K562 (cell line): ENCODE measurements around the gene BTBD2. TPM values are rescaled to one million over a fixed set of nuclear protein-coding genes. Genes with fewer than 3 reads are reported as not detected.
A peak's percentile ranks its signal among the peaks of the same experiment; 100 is the strongest.

Source experiments
- ATAC-seq: fragments of 200-7000 bp; cut with Tn5 transposase; 3 replicates; pipeline ENCODE4 v1.9.1; 2020; ENCODE audit warnings: moderate library complexity
- BruUV-seq: library from RNA; stranded (reverse); fragments of 400-500 nt; replicated peaks from 2 replicates; lab custom pipeline; 2021; lab: Mats Ljungman, UMichigan
- CTCF ChIA-PET: fragments of 300-600 bp; formaldehyde crosslinking; extraction: SDS; loops from one replicate; lab custom pipeline; 2021; ENCODE audit warnings: low intra/inter-chr PET ratio; lab: Yijun Ruan, JAX
- POLR2A ChIA-PET: fragments of 300-600, 350-650 bp; sonication (Branson Sonifier 250); formaldehyde crosslinking; extraction: SDS; loops from one replicate; lab custom pipeline; 2021; ENCODE audit warnings: antibody characterized with exemption, inconsistent platforms; lab: Yijun Ruan, JAX
- DNase-seq, 4 experiments: peaks; one replicate each; pipeline versions ENCODE4 v3.0.0 to v3.0.0-alpha.2; 2011 to 2018; ENCODE audit warnings: low spot score in 3 of 4, mixed read lengths in 3 of 4; ENCODE audit errors: extremely low read depth in 1 of 4
- FAIRE-seq: peaks from 2 replicates; lab custom pipeline; 2011; peaks lifted over from hg19 to GRCh38; lab: Jason Lieb, UNC
- H2AFZ ChIP-seq: 2 replicates; pipeline ENCODE4 v1.6.0; 2011; ENCODE audit warnings: low read depth, low read length, control low read depth, inconsistent platforms
- H3K27ac ChIP-seq: fragments of 200-600 bp; 3 replicates; pipeline ENCODE4 v1.8.0; 2011; ENCODE audit warnings: low read depth, mild to moderate bottlenecking, control low read depth, inconsistent platforms, low read length, moderate library complexity, mixed read lengths; ENCODE audit errors: extremely low read depth
- H3K27me3 ChIP-seq, 2 experiments: fragments of 300-600 bp in 1 of 2; 2 replicates in 1 of 2; 3 replicates in 1 of 2; pipeline versions ENCODE4 v1.6.0 to v1.8.0; 2011; ENCODE audit warnings: inconsistent platforms in 2 of 2, low read length in 2 of 2, mild to moderate bottlenecking in 1 of 2, mixed read lengths in 1 of 2, moderate library complexity in 1 of 2; ENCODE audit not compliant: control insufficient read depth in 2 of 2, insufficient read depth in 2 of 2
- H3K36me3 ChIP-seq: fragments of 300-600 bp; 3 replicates; pipeline ENCODE4 v1.8.0; 2011; ENCODE audit warnings: mild to moderate bottlenecking, low read length, inconsistent platforms; ENCODE audit not compliant: control insufficient read depth, insufficient read depth
- H3K4me1 ChIP-seq, 2 experiments: fragments of 200-600 bp in 1 of 2; replicated peaks in 1 of 2; 2 replicates in 1 of 2; 3 replicates in 1 of 2; pipeline versions ENCODE4 v1.5.1 to v1.8.0; 2011; ENCODE audit warnings: inconsistent platforms in 2 of 2, low read length in 2 of 2, mild to moderate bottlenecking in 1 of 2, mixed read lengths in 1 of 2, moderate library complexity in 1 of 2; ENCODE audit not compliant: control insufficient read depth in 2 of 2, insufficient read depth in 2 of 2
- H3K4me2 ChIP-seq: 2 replicates; pipeline ENCODE4 v1.6.1; 2011; ENCODE audit warnings: low read length, control low read depth, inconsistent platforms, mixed read lengths; ENCODE audit not compliant: insufficient read depth
- H3K4me3 ChIP-seq: fragments of 200-600 bp; sonication (generic), shearing (Covaris generic); 2 replicates; pipeline ENCODE4 v1.5.1; 2016; ENCODE audit warnings: control low read depth, inconsistent platforms
- H3K79me2 ChIP-seq: fragments of 200-600 bp; 3 replicates; pipeline ENCODE4 v1.8.0; 2011; ENCODE audit warnings: low read length, inconsistent platforms; ENCODE audit not compliant: control insufficient read depth, insufficient read depth
- H3K9ac ChIP-seq, 2 experiments: 2 replicates each; pipeline versions ENCODE4 v1.6.0 to v1.6.1; 2011; ENCODE audit warnings: low read depth in 2 of 2, low read length in 2 of 2, control low read depth in 1 of 2, inconsistent platforms in 1 of 2, mild to moderate bottlenecking in 1 of 2, mixed read lengths in 1 of 2; ENCODE audit not compliant: insufficient read depth in 1 of 2
- H3K9me1 ChIP-seq: one replicate; pipeline ENCODE4 v1.6.0; 2011; ENCODE audit warnings: inconsistent platforms, mild to moderate bottlenecking, low read length, moderate library complexity; ENCODE audit not compliant: control insufficient read depth, insufficient read depth
- H3K9me3 ChIP-seq: replicated peaks from 2 replicates; pipeline ENCODE4 v1.5.1; 2011; ENCODE audit warnings: low read depth, low read length, inconsistent platforms; ENCODE audit not compliant: control insufficient read depth, insufficient read depth
- H4K20me1 ChIP-seq: replicated peaks from 2 replicates; pipeline ENCODE4 v1.6.1; 2011; ENCODE audit warnings: low read length, inconsistent platforms, mixed read lengths; ENCODE audit not compliant: control insufficient read depth, insufficient read depth
- OTX1 ChIP-seq: fragments of 450-650 bp; formaldehyde crosslinking; IDR thresholded peaks from 2 replicates; pipeline ENCODE4 v1.4.0; 2022; ENCODE audit warnings: mild to moderate bottlenecking
- PBX2 ChIP-seq, 2 experiments: IDR thresholded peaks in 1 of 2; conservative IDR thresholded peaks in 1 of 2; 2 replicates each; pipeline ENCODE4 v1.6.1; 2016; ENCODE audit warnings: low read depth in 2 of 2, mild to moderate bottlenecking in 1 of 2, missing compliant biosample characterization in 1 of 2, missing genetic modification characterization in 1 of 2, moderate library complexity in 1 of 2
- POLR2G ChIP-seq: fragments of 200-400 bp; formaldehyde crosslinking; IDR thresholded peaks from 2 replicates; pipeline ENCODE4 v1.6.1; 2017; ENCODE audit warnings: low read depth, mild to moderate bottlenecking, antibody characterized with exemption, low read length, moderate library complexity
- RBFOX2 ChIP-seq: fragments of 200-400 bp; formaldehyde crosslinking; IDR thresholded peaks from 2 replicates; pipeline ENCODE4 v1.6.1; 2017; ENCODE audit warnings: low read depth, mild to moderate bottlenecking, low read length, moderate library complexity
- SRSF7 ChIP-seq: fragments of 200-400 bp; formaldehyde crosslinking; optimal IDR thresholded peaks from 2 replicates; pipeline ENCODE3; 2017; ENCODE audit warnings: mild to moderate bottlenecking, low read depth, low read length
- TOE1 ChIP-seq, 2 experiments: fragments of 450-650 bp in 1 of 2; sonication (generic) in 1 of 2; formaldehyde crosslinking in 1 of 2; IDR thresholded peaks; 2 replicates each; pipeline versions ENCODE4 v1.7.1 to v1.8.0; 2016 to 2022; ENCODE audit warnings: borderline replicate concordance in 2 of 2, mild to moderate bottlenecking in 2 of 2, antibody characterized with exemption in 1 of 2, inconsistent platforms in 1 of 2, low read depth in 1 of 2, missing genetic modification reagents in 1 of 2, moderate library complexity in 1 of 2
- VEZF1 ChIP-seq: fragments of 200-800 bp; sonication (Bioruptor generic); IDR thresholded peaks from 2 replicates; pipeline ENCODE4 v1.6.1; 2017; ENCODE audit warnings: missing genetic modification characterization, missing compliant biosample characterization
- ZBTB7A ChIP-seq: IDR thresholded peaks from 2 replicates; pipeline ENCODE4 v1.6.1; 2011; ENCODE audit warnings: low read depth, mild to moderate bottlenecking, low read length, moderate library complexity, borderline replicate concordance; ENCODE audit not compliant: control insufficient read depth
- WGBS: fragments of 100-300 bp; shearing (Covaris generic); methylation state at CpG from one replicate; pipeline ENCODE4 v1.1.6; 2016; ENCODE audit warnings: low coverage, mixed read lengths; ENCODE audit not compliant: insufficient coverage; ENCODE audit errors: missing lambda C conversion rate; 5-methylcytosine and 5-hydroxymethylcytosine counted together
- in situ Hi-C: fragments of 300-500 bp; cut with MboI; formaldehyde crosslinking; loops from 4 replicates; pipeline ENCODE4 v1.15.0; 2018; ENCODE audit warnings: inconsistent platforms, mixed read lengths
- intact Hi-C: fragments of 100-400 bp; cut with micrococcal nuclease; formaldehyde crosslinking; loops from 2 replicates; pipeline ENCODE4 v1.14.2; 2022
- polyA plus RNA-seq, 8 experiments: library from polyadenylated mRNA; depleted of rRNA in 4 of 8; stranded (reverse) in 5 of 8; unstranded in 3 of 8; fragments of >200 nt; fragmentation: Nextera tagmentation in 2 of 8; fragmentation: Illumina TruSeq in 1 of 8; extraction: Ambion mirVana in 2 of 8; extraction: Trizol in 1 of 8; gene quantifications; 2 replicates each; pipeline versions ENCODE4 v1.2.1 to v1.2.3, GENCODE V29; 2011 to 2014; ENCODE audit warnings: inconsistent platforms in 1 of 8, missing spikeins in 1 of 8
- total RNA-seq, 7 experiments: library from RNA; depleted of rRNA in 6 of 7; stranded (reverse); fragments of >200 nt in 6 of 7; fragmentation: Illumina TruSeq in 2 of 7; extraction: Trizol in 2 of 7; gene quantifications; 2 replicates each; pipeline versions ENCODE4 v1.2.1 to v1.2.3, GENCODE V29; 2011 to 2021; ENCODE audit warnings: low replicate concordance in 1 of 7

Gene BTBD2
- total and polyA plus RNA-seq, 9 of the 15 experiments (the other 6 are each of a cell fraction or from before 2014, with no cell fraction given): 0.10 to 15.6 (median 6.9) TPM

- peaks cover 46% of the 10 kb centered on the region; the same call in 2 of the 3 replicates for H3K36me3 ChIP-seq
- POLR2A ChIA-PET: interaction anchor here (0.6 to 1.1 kb wide), 2 partner anchors 11 to 291 kb away, joined by 3 to 4 read pairs; no protein-coding TSS in a partner anchor
- no peak for ATAC-seq
- H3K4me1 ChIP-seq: peaks cover 8 to 63% of the 10 kb centered on the region in 2 experiments
- peaks cover 33% of the 10 kb centered on the region for H4K20me1 ChIP-seq
- no peaks in the 10 kb centered on the region for H3K27me3 ChIP-seq
- H2AFZ ChIP-seq: no peak overlapping the region
- CTCF ChIA-PET: no interaction called here
- TF ChIP-seq OTX1: no peak
- TF ChIP-seq SRSF7: no peak
- TF ChIP-seq RBFOX2: peak; percentile 27; the same call in 1 of the 2 replicates
- TF ChIP-seq POLR2G: peak; percentile 20; the same call in 1 of the 2 replicates
- intact Hi-C loops: no loop called here
- WGBS: 91% methylated on average over 25 of the region's 34 CpGs
- peaks cover 87% of the 10 kb centered on the region for H3K79me2 ChIP-seq
- FAIRE-seq: no peak
- H3K9me1 ChIP-seq: peaks cover 5% of the 10 kb centered on the region
- H3K9ac ChIP-seq: no peak overlapping the region; a peak in 1 of 4 replicates
- no TSS peak for BruUV-seq
- H3K27ac ChIP-seq: no peak overlapping the region
- in situ Hi-C loops: no loop called here
- H3K9me3 ChIP-seq: no peaks in the 10 kb centered on the region
- DNase-seq: no peak
- H3K4me2 ChIP-seq: no peak overlapping the region
- no peak overlapping the region for H3K4me3 ChIP-seq
Observed at GRCh38 chr19:1947651-1948209, 67.8 kb downstream of the BTBD2 start.

- no peaks in the 10 kb centered on the region for H3K9me3 ChIP-seq
- FAIRE-seq (peak; percentile 68), ATAC-seq (peak; percentile 53), DNase-seq (peak; percentile 50 to 58 (median 57))
- H3K27ac ChIP-seq: no peak overlapping the region
- intact Hi-C loops: no loop called here
- H4K20me1 ChIP-seq: peaks cover 40% of the 10 kb centered on the region
- no peak overlapping the region for H3K9ac ChIP-seq
- CTCF ChIA-PET: interaction anchor here (0.9 kb wide), 1 partner anchor 122 kb away, joined by 3 read pairs; no protein-coding TSS in a partner anchor
- no peaks in the 10 kb centered on the region for H3K27me3 ChIP-seq
- 57% methylated on average over 15 of the region's 18 CpGs for WGBS
- in situ Hi-C loops: no loop called here
- no peak overlapping the region for H3K4me2 ChIP-seq
- H3K79me2 ChIP-seq: peaks cover 90% of the 10 kb centered on the region
- no peak overlapping the region for H2AFZ ChIP-seq
- no peak overlapping the region for H3K4me3 ChIP-seq
- H3K4me1 ChIP-seq: peaks cover 10 to 64% of the 10 kb centered on the region in 2 experiments
- POLR2A ChIA-PET: interaction anchor here (0.5 kb wide), 1 partner anchor 113 kb away, joined by 3 read pairs; no protein-coding TSS in a partner anchor
- no TSS peak for BruUV-seq
- peaks cover 5% of the 10 kb centered on the region for H3K9me1 ChIP-seq
- H3K36me3 ChIP-seq: peaks cover 38% of the 10 kb centered on the region; the same call in 2 of the 3 replicates
- TF ChIP-seq TOE1 (IDR thresholded peaks at IDR 0.05; ENCODE audit: borderline replicate concordance) (no peak), TOE1 (CRISPR knock-in tag; IDR thresholded peaks at IDR 0.05; ENCODE audit: borderline replicate concordance, low read depth) (no peak), VEZF1 (peak; percentile 38), ZBTB7A (peak; percentile 72; the same call in 1 of the 2 replicates), PBX2 (CRISPR knock-in tag; IDR thresholded peaks at IDR 0.05; ENCODE audit: low read depth) (no peak), PBX2 (tag; conservative IDR thresholded peaks at IDR 0.05; ENCODE audit: low read depth) (no peak)
Observed at GRCh38 chr19:1945899-1946298, 69.6 kb downstream of the BTBD2 start.
